Stimulated activated effector memory CD8-positive, alpha-beta T cell treated with anti-CD3 and anti-CD28 coated beads, Interleukin-12 subunit alpha, Interleukin-12 subunit beta, amount 100 ng/mL, for 72 hours (primary cell): Measurements from ENCODE around the gene ACSL4.
"Not testable (repeated sequence)": the region's sequence is repeated elsewhere in the genome, so short reads cannot be mapped to it uniquely, and the experiment has no call there.

Experiments used
- ATAC-seq: fragments of 150-1000 bp; cut with Tn5 transposase; 2 replicates; pipeline ENCODE4 v1.10.0; 2021
- DNase-seq, 2 donors: peaks; one replicate each; pipeline ENCODE4 v3.0.0; 2021 to 2022; ENCODE audit warnings: low spot score in 2 of 2
- H3K27ac Mint-ChIP-seq: one replicate; pipeline ENCODE4 v1.8.0; 2022; ENCODE audit warnings: mild to moderate bottlenecking, mixed read lengths
- H3K36me3 Mint-ChIP-seq: one replicate; pipeline ENCODE4 v1.8.0; 2022; ENCODE audit warnings: mild to moderate bottlenecking, mixed read lengths
- H3K4me1 Mint-ChIP-seq: one replicate; pipeline ENCODE4 v1.8.0; 2022; ENCODE audit warnings: mixed read lengths
- H3K4me3 Mint-ChIP-seq: one replicate; pipeline ENCODE4 v1.8.0; 2022; ENCODE audit warnings: mild to moderate bottlenecking, mixed read lengths
- H3K9me3 Mint-ChIP-seq: one replicate; pipeline ENCODE4 v1.8.0; 2022; ENCODE audit warnings: mixed read lengths

The ACSL4 gene

GRCh38 chrX:109740896-109741295, 7.8 kb upstream of the ACSL4 start:
- not testable (repeated sequence) for ATAC-seq, H3K4me3 Mint-ChIP-seq, DNase-seq, H3K36me3 Mint-ChIP-seq, H3K27ac Mint-ChIP-seq, H3K9me3 Mint-ChIP-seq, H3K4me1 Mint-ChIP-seq

- no peak overlapping the region for H3K27ac Mint-ChIP-seq
- H3K9me3 Mint-ChIP-seq, result no peaks in the 10 kb centered on the region
- no peak overlapping the region for H3K4me3 Mint-ChIP-seq
- ATAC-seq, result no peak
- peaks cover under 1% of the 10 kb centered on the region for H3K4me1 Mint-ChIP-seq
- DNase-seq, result no peak
- H3K36me3 Mint-ChIP-seq, result no peaks in the 10 kb centered on the region
These were observed 7.4 kb upstream of the ACSL4 start for GRCh38 chrX:109740433-109740809.

- no peak overlapping the region for H3K4me3 Mint-ChIP-seq
- DNase-seq (no peak), ATAC-seq (no peak)
- H3K27ac Mint-ChIP-seq, result no peak overlapping the region
- no peaks in the 10 kb centered on the region for H3K36me3 Mint-ChIP-seq
- H3K4me1 Mint-ChIP-seq, result peaks cover 4% of the 10 kb centered on the region
- H3K9me3 Mint-ChIP-seq, result no peaks in the 10 kb centered on the region
These were observed 6.8 kb upstream of the ACSL4 start for GRCh38 chrX:109739625-109740432.

GRCh38 chrX:109735202-109735744, 2.2 kb upstream of the ACSL4 start:
- H3K4me1 Mint-ChIP-seq, result peaks cover 7% of the 10 kb centered on the region
- H3K9me3 Mint-ChIP-seq, result no peaks in the 10 kb centered on the region
- no peak overlapping the region for H3K27ac Mint-ChIP-seq
- H3K4me3 Mint-ChIP-seq, result no peak overlapping the region
- ATAC-seq, result no peak
- DNase-seq, result no peak
- peaks cover 15% of the 10 kb centered on the region for H3K36me3 Mint-ChIP-seq

- peaks cover 23% of the 10 kb centered on the region for H3K36me3 Mint-ChIP-seq
- ATAC-seq, result no peak
- no peak for DNase-seq
These were observed 591 bp upstream of the ACSL4 start for GRCh38 chrX:109733613-109734083.

GRCh38 chrX:109732017-109732801, 848 bp downstream of the ACSL4 start:
- H3K4me1 Mint-ChIP-seq, result peaks cover 20% of the 10 kb centered on the region
- peak in 1 of 2 donors; percentile 58 for DNase-seq
- H3K27ac Mint-ChIP-seq, result peak overlapping the region; percentile 98
- H3K4me3 Mint-ChIP-seq, result peak overlapping the region; percentile 89
- no peaks in the 10 kb centered on the region for H3K9me3 Mint-ChIP-seq
- peak; percentile 60 for ATAC-seq
- H3K36me3 Mint-ChIP-seq, result peaks cover 28% of the 10 kb centered on the region

More at GRCh38 chrX:109733613-109734083, 591 bp upstream of the ACSL4 start:
- H3K4me1 Mint-ChIP-seq, result peaks cover 15% of the 10 kb centered on the region
- peak overlapping the region; percentile 85 for H3K27ac Mint-ChIP-seq
- H3K9me3 Mint-ChIP-seq, result no peaks in the 10 kb centered on the region
- peak overlapping the region; percentile 89 for H3K4me3 Mint-ChIP-seq

- H3K4me1 Mint-ChIP-seq, result peaks cover 18% of the 10 kb centered on the region
- H3K36me3 Mint-ChIP-seq, result peaks cover 51% of the 10 kb centered on the region
- ATAC-seq (peak; percentile 12), DNase-seq (no peak)
- no peak overlapping the region for H3K27ac Mint-ChIP-seq
- peak overlapping the region; percentile 89 for H3K4me3 Mint-ChIP-seq
- H3K9me3 Mint-ChIP-seq, result no peaks in the 10 kb centered on the region
These were observed 4.9 kb downstream of the ACSL4 start for GRCh38 chrX:109728173-109728535.

GRCh38 chrX:109724971-109725370, 8.1 kb downstream of the ACSL4 start:
- Mint-ChIP-seq H3K4me1 (peaks cover 24% of the 10 kb centered on the region), H3K36me3 (peaks cover 53% of the 10 kb centered on the region)
- not testable (repeated sequence) for H3K4me3 Mint-ChIP-seq, DNase-seq, H3K9me3 Mint-ChIP-seq, ATAC-seq, H3K27ac Mint-ChIP-seq

GRCh38 chrX:109720947-109721346, 12.1 kb downstream of the ACSL4 start:
- no peak overlapping the region for H3K4me3 Mint-ChIP-seq
- DNase-seq (no peak), ATAC-seq (no peak)
- peaks cover 12% of the 10 kb centered on the region for H3K4me1 Mint-ChIP-seq
- H3K27ac Mint-ChIP-seq, result no peak overlapping the region
- no peaks in the 10 kb centered on the region for H3K9me3 Mint-ChIP-seq
- H3K36me3 Mint-ChIP-seq, result peaks cover 35% of the 10 kb centered on the region

GRCh38 chrX:109719264-109719663, 13.8 kb downstream of the ACSL4 start:
- H3K4me3 Mint-ChIP-seq, result no peak overlapping the region
- no peak overlapping the region for H3K27ac Mint-ChIP-seq
- peaks cover 12% of the 10 kb centered on the region for H3K4me1 Mint-ChIP-seq
- DNase-seq, result no peak
- peaks cover 22% of the 10 kb centered on the region for H3K36me3 Mint-ChIP-seq
- ATAC-seq, result no peak
- H3K9me3 Mint-ChIP-seq, result no peaks in the 10 kb centered on the region

- H3K27ac Mint-ChIP-seq, result no peak overlapping the region
- no peak overlapping the region for H3K4me3 Mint-ChIP-seq
These were observed 16.5 kb downstream of the ACSL4 start for GRCh38 chrX:109716431-109717028.

GRCh38 chrX:109714340-109714958, 18.6 kb downstream of the ACSL4 start:
- ATAC-seq (peak; percentile 56), DNase-seq (no peak)
- peaks cover 20% of the 10 kb centered on the region for H3K4me1 Mint-ChIP-seq
- no peaks in the 10 kb centered on the region for H3K9me3 Mint-ChIP-seq
- no peak overlapping the region for H3K27ac Mint-ChIP-seq
- H3K36me3 Mint-ChIP-seq, result peaks cover 11% of the 10 kb centered on the region
- no peak overlapping the region for H3K4me3 Mint-ChIP-seq

More at GRCh38 chrX:109716431-109717028, 16.5 kb downstream of the ACSL4 start:
- Mint-ChIP-seq H3K9me3 (no peaks in the 10 kb centered on the region), H3K4me1 (peaks cover 23% of the 10 kb centered on the region), H3K36me3 (peaks cover 30% of the 10 kb centered on the region)
- DNase-seq (no peak), ATAC-seq (no peak)

GRCh38 chrX:109710181-109710580, 22.9 kb downstream of the ACSL4 start:
- no peak overlapping the region for H3K27ac Mint-ChIP-seq
- H3K36me3 Mint-ChIP-seq, result peaks cover 18% of the 10 kb centered on the region
- no peak for ATAC-seq
- H3K9me3 Mint-ChIP-seq, result no peaks in the 10 kb centered on the region
- no peak for DNase-seq
- peaks cover 32% of the 10 kb centered on the region for H3K4me1 Mint-ChIP-seq
- no peak overlapping the region for H3K4me3 Mint-ChIP-seq

GRCh38 chrX:109709129-109709631, 23.9 kb downstream of the ACSL4 start:
- Mint-ChIP-seq H3K4me3 (no peak overlapping the region), H3K9me3 (no peaks in the 10 kb centered on the region), H3K27ac (peak overlapping the region; percentile 17), H3K4me1 (peaks cover 42% of the 10 kb centered on the region), H3K36me3 (peaks cover 22% of the 10 kb centered on the region)
- ATAC-seq (peak; percentile 77), DNase-seq (no peak)

GRCh38 chrX:109707720-109708119, 25.3 kb downstream of the ACSL4 start:
- Mint-ChIP-seq H3K4me1 (peaks cover 34% of the 10 kb centered on the region), H3K9me3 (no peaks in the 10 kb centered on the region), H3K36me3 (peaks cover 15% of the 10 kb centered on the region), H3K4me3 (peak overlapping the region; percentile 16), H3K27ac (no peak overlapping the region)
- no peak for ATAC-seq
- DNase-seq, result no peak
